ENCODE measurements around the gene ZC3H12C.

DNA sequence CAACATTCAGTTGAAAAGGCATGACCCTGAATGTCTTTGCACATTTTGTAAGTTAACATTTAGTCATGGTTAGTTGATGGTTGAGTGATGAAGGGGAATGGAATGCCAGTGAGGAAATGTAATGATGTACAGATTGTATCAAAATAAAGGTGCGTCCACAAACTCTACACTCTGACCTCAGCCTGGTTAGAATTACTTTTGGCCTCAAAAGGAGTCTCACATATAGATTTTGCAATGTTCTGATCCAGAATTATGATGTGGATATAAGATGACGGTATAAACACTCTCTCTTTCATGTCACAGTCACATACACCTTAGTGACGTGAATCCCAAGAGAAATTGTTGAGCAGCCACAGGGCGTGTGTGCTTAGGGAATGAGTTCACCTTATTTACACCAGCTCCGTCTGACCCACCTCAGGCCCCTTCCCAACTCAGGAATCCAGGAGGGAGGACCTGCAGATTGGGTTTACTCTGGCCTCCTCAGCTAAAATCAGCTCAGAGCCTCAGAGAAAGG, 103.1 kb downstream of the ZC3H12C start:
- no peak for TF ChIP-seq ZNF274 (IDR thresholded peaks at IDR 0.05; ENCODE audit: low read depth, low read length)
- TF ChIP-seq YY1 (IDR thresholded peaks at IDR 0.05; ENCODE audit: insufficient read depth, insufficient read length) = no peak

Data from NT2/D1 (cell line).